K562 (cell line): ENCODE data around the gene HPSE2. TPM values are rescaled to one million over a fixed set of nuclear protein-coding genes. Genes with fewer than 3 reads are reported as not detected.

Experiments used
- BHLHE40 ChIP-seq: IDR thresholded peaks from 2 replicates; pipeline ENCODE4 v1.6.1; 2011; ENCODE audit warnings: low read length, improper control_type of control experiment
- COPS2 ChIP-seq: fragments of 450-650 bp; conservative IDR thresholded peaks from 2 replicates; pipeline ENCODE4 v1.6.1; 2016; ENCODE audit warnings: mild to moderate bottlenecking, moderate library complexity
- DMBX1 ChIP-seq: fragments of 250-450 bp; sonication (Bioruptor Pico); IDR thresholded peaks from 2 replicates; pipeline ENCODE4 v1.8.0; 2022; ENCODE audit warnings: inconsistent platforms, mild to moderate bottlenecking, moderate library complexity, borderline replicate concordance
- E2F1 ChIP-seq: sonication (generic); formaldehyde crosslinking; IDR thresholded peaks from 2 replicates; pipeline ENCODE4 v1.8.1; 2023; ENCODE audit warnings: mild to moderate bottlenecking, missing genetic modification reagents, moderate library complexity
- ETV6 ChIP-seq, 3 experiments: fragments of 150-350 bp in 1 of 3; sonication (generic) in 1 of 3; formaldehyde crosslinking in 1 of 3; IDR thresholded peaks; 2 replicates each; pipeline versions ENCODE4 v1.6.1 to v1.8.0; 2014 to 2022; ENCODE audit warnings: borderline replicate concordance in 2 of 3, low read depth in 2 of 3, antibody characterized with exemption in 1 of 3, low read length in 1 of 3, mild to moderate bottlenecking in 1 of 3, missing genetic modification reagents in 1 of 3
- GATAD2A ChIP-seq: fragments of 450-650 bp; IDR thresholded peaks from 2 replicates; pipeline ENCODE4 v1.6.1; 2017
- SFPQ ChIP-seq: fragments of 200-400 bp; formaldehyde crosslinking; IDR thresholded peaks from 2 replicates; pipeline ENCODE4 v1.6.1; 2017; ENCODE audit warnings: mild to moderate bottlenecking, low read depth, low read length, moderate library complexity
- SIRT6 ChIP-seq: IDR thresholded peaks from one replicate; pipeline ENCODE4 v1.6.1; 2012; ENCODE audit warnings: low read depth, mild to moderate bottlenecking, control low read depth, inconsistent platforms, low read length, moderate library complexity
- SIX5 ChIP-seq, 2 experiments: IDR thresholded peaks; 2 replicates each; pipeline ENCODE4 v1.6.1; 2011; ENCODE audit warnings: low read length in 2 of 2, borderline replicate concordance in 1 of 2, low read depth in 1 of 2, mild to moderate bottlenecking in 1 of 2, moderate library complexity in 1 of 2; ENCODE audit not compliant: insufficient read depth in 1 of 2
- SREBF1 ChIP-seq: fragments of 150-350 bp; IDR thresholded peaks from 2 replicates; pipeline ENCODE4 v1.6.1; 2014; ENCODE audit warnings: antibody characterized with exemption, low read depth, low read length, borderline replicate concordance
- XRCC4 ChIP-seq: IDR thresholded peaks from one replicate; pipeline ENCODE4 v1.6.1; 2011; ENCODE audit not compliant: insufficient read depth, insufficient read length; ENCODE audit errors: extremely low read depth
- ZNF668 ChIP-seq: fragments of 250-450 bp; sonication (Bioruptor Pico); IDR thresholded peaks from 2 replicates; pipeline ENCODE4 v1.8.0; 2022; ENCODE audit warnings: mild to moderate bottlenecking, inconsistent platforms
- ZNF75A ChIP-seq: fragments of 450-650 bp; formaldehyde crosslinking; IDR thresholded peaks from 2 replicates; pipeline ENCODE4 v1.4.0; 2020; ENCODE audit warnings: mild to moderate bottlenecking
- polyA plus RNA-seq, 8 experiments: library from polyadenylated mRNA; depleted of rRNA in 4 of 8; stranded (reverse) in 5 of 8; unstranded in 3 of 8; fragments of >200 nt; fragmentation: Nextera tagmentation in 2 of 8; fragmentation: Illumina TruSeq in 1 of 8; extraction: Ambion mirVana in 2 of 8; extraction: Trizol in 1 of 8; gene quantifications; 2 replicates each; pipeline versions ENCODE4 v1.2.1 to v1.2.3, GENCODE V29; 2011 to 2014; ENCODE audit warnings: inconsistent platforms in 1 of 8, missing spikeins in 1 of 8
- total RNA-seq, 7 experiments: library from RNA; depleted of rRNA in 6 of 7; stranded (reverse); fragments of >200 nt in 6 of 7; fragmentation: Illumina TruSeq in 2 of 7; extraction: Trizol in 2 of 7; gene quantifications; 2 replicates each; pipeline versions ENCODE4 v1.2.1 to v1.2.3, GENCODE V29; 2011 to 2021; ENCODE audit warnings: low replicate concordance in 1 of 7
- TF ChIP-seq, protein P1 (sequence below): sonication (generic); formaldehyde crosslinking; IDR thresholded peaks from 2 replicates; pipeline ENCODE4 v1.9.0; 2022; ENCODE audit warnings: mild to moderate bottlenecking, missing genetic modification reagents
- TF ChIP-seq, protein P2 (sequence below), 2 experiments: IDR thresholded peaks; 2 replicates each; pipeline ENCODE4 v1.6.1; 2011; ENCODE audit warnings: borderline replicate concordance in 1 of 2, control low read depth in 1 of 2, low read depth in 1 of 2, low read length in 1 of 2, mild to moderate bottlenecking in 1 of 2, mixed read lengths in 1 of 2, moderate library complexity in 1 of 2; ENCODE audit not compliant: insufficient read depth in 1 of 2, insufficient read length in 1 of 2, poor library complexity in 1 of 2, severe bottlenecking in 1 of 2; ENCODE audit errors: extremely low read depth in 1 of 2

The HPSE2 gene
- total and polyA plus RNA-seq, 9 of the 15 experiments (the other 6 are each of a cell fraction or from before 2014, with no cell fraction given), result 0.03 to 0.10 (median 0.04) TPM; not detected in 2

GRCh38 chr10:98460837-98461499, 774.7 kb downstream of the HPSE2 start (continued):
- TF ChIP-seq ETV6 (IDR thresholded peaks at IDR 0.05; ENCODE audit: borderline replicate concordance in 1 of 2, low read depth in 2 of 2, low read length in 1 of 2) (no peak), ETV6 (CRISPR knock-in tag; IDR thresholded peaks at IDR 0.05; ENCODE audit: borderline replicate concordance) (no peak), GATAD2A (no peak), ZNF75A (CRISPR knock-in tag) (no peak), DMBX1 (no peak; the same call in none of the 2 replicates), BHLHE40 (no peak; the same call in 1 of the 2 replicates), SFPQ (no peak), E2F1 (CRISPR knock-in tag) (no peak), SIX5 (IDR thresholded peaks at IDR 0.05; ENCODE audit: borderline replicate concordance in 1 of 2, insufficient read depth in 1 of 2, low read depth in 1 of 2, low read length in 2 of 2) (no peak), XRCC4 (no peak), ZNF668 (CRISPR knock-in tag) (no peak), SIRT6 (no peak), COPS2 (no peak), SREBF1 (no peak)
- TF ChIP-seq, protein P1, sequence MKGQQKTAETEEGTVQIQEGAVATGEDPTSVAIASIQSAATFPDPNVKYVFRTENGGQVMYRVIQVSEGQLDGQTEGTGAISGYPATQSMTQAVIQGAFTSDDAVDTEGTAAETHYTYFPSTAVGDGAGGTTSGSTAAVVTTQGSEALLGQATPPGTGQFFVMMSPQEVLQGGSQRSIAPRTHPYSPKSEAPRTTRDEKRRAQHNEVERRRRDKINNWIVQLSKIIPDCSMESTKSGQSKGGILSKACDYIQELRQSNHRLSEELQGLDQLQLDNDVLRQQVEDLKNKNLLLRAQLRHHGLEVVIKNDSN (CRISPR knock-in tag), result peak; percentile 33; the same call in 1 of the 2 replicates
- TF ChIP-seq, protein P2, sequence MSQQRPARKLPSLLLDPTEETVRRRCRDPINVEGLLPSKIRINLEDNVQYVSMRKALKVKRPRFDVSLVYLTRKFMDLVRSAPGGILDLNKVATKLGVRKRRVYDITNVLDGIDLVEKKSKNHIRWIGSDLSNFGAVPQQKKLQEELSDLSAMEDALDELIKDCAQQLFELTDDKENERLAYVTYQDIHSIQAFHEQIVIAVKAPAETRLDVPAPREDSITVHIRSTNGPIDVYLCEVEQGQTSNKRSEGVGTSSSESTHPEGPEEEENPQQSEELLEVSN (IDR thresholded peaks at IDR 0.05; ENCODE audit: borderline replicate concordance in 1 of 2, extremely low read depth in 1 of 2, insufficient read depth in 1 of 2, insufficient read length in 1 of 2, low read depth in 1 of 2, low read length in 1 of 2, poor library complexity in 1 of 2, severe bottlenecking in 1 of 2), result no peak
